Measurements from ENCODE around the gene PTPN11. TPM values are rescaled to one million over a fixed set of nuclear protein-coding genes. Genes with fewer than 3 reads are reported as not detected.

PTPN11 gene
- total RNA-seq, 2 donors from 2014 or later = 81.5 to 82.3 TPM

DNA sequence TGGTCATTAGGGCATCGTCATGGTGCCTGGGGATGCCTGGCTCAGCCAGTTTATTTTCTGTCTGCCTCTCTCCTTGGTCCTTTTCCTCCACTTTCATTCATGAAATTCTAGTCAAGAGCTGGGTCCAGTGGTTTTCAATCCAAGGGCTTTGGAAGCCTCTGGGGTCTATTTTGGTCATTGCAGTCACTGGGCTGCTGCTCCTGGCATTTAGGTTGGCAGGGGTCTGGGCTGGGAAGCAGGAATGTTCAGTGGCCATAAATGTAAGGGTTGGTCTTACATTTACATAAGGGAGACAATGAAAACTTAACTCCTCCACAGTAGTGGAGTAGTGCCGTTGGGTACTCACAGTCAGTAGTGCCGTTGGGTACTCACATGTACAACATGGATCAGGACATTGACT lies 48.1 kb downstream of the PTPN11 start:
- DNase-seq = no peak
- intact Hi-C loops (cut with DNase I) = no loop called here
- Histone ChIP-seq H3K4me1 (no peaks in the 10 kb centered on the region), H3K9ac (ENCODE audit: low read depth in 2 of 2, low read length in 2 of 2) (no peak overlapping the region), H3K27me3 (no peaks in the 10 kb centered on the region), H3K4me3 (no peak overlapping the region), H3K27ac (no peak overlapping the region), H3K9me3 (no peaks in the 10 kb centered on the region), H3K36me3 (no peaks in the 10 kb centered on the region)
- TF ChIP-seq, protein P1, sequence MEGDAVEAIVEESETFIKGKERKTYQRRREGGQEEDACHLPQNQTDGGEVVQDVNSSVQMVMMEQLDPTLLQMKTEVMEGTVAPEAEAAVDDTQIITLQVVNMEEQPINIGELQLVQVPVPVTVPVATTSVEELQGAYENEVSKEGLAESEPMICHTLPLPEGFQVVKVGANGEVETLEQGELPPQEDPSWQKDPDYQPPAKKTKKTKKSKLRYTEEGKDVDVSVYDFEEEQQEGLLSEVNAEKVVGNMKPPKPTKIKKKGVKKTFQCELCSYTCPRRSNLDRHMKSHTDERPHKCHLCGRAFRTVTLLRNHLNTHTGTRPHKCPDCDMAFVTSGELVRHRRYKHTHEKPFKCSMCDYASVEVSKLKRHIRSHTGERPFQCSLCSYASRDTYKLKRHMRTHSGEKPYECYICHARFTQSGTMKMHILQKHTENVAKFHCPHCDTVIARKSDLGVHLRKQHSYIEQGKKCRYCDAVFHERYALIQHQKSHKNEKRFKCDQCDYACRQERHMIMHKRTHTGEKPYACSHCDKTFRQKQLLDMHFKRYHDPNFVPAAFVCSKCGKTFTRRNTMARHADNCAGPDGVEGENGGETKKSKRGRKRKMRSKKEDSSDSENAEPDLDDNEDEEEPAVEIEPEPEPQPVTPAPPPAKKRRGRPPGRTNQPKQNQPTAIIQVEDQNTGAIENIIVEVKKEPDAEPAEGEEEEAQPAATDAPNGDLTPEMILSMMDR (IDR thresholded peaks at IDR 0.05) = no peak

DNA sequence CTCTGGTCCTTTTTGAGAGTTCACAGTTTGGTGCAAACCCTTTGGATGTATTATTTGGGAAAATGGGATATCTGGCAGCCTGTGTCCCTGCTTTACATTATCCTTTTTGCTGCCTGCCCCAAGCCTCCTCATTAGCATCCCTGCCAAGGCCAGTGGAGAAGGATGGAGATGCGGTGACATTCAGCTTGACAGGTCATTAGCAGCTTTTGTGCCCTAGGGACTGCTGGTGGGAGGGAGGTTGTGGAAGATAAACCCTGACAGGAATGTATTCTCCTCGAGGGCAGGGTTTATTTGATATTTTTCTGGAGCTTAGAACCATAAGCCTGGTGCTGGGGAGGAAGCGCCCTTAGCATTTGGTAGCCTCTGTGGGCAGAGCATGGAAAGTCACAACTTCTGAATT lies 49.3 kb downstream of the PTPN11 start:
- Histone ChIP-seq H3K9ac (ENCODE audit: low read depth in 2 of 2, low read length in 2 of 2) (no peak overlapping the region), H3K36me3 (peaks cover 3% of the 10 kb centered on the region), H3K27ac (no peak overlapping the region), H3K9me3 (no peaks in the 10 kb centered on the region), H3K4me1 (no peaks in the 10 kb centered on the region), H3K4me3 (no peak overlapping the region), H3K27me3 (no peaks in the 10 kb centered on the region)
- TF ChIP-seq, protein P1 (IDR thresholded peaks at IDR 0.05) = no peak
- intact Hi-C loops (cut with DNase I) = no loop called here
- no peak for DNase-seq

DNA sequence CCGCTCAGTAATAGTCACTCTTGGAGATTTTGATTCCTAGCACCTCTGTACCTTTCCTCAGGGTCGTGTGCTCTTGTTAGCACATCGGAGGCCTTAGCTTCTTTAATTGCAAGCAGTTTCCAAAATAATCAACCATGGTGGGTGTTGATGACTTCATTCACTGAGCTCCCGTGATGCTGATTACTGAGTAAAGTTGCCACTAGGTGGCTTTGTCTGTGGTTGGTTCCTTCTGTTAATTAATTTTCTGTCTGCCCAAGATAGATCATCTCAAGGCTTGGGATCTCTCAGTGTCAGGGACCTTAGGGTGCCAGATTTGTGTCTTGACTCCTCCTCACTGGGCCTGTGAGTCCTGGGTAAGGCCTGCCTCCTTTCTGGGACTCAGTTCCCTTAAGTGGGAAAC lies 54.3 kb downstream of the PTPN11 start:
- TF ChIP-seq, protein P1 (IDR thresholded peaks at IDR 0.05) = no peak
- H3K36me3 ChIP-seq = peaks cover 8% of the 10 kb centered on the region
- intact Hi-C loops (cut with DNase I) = no loop called here

DNA sequence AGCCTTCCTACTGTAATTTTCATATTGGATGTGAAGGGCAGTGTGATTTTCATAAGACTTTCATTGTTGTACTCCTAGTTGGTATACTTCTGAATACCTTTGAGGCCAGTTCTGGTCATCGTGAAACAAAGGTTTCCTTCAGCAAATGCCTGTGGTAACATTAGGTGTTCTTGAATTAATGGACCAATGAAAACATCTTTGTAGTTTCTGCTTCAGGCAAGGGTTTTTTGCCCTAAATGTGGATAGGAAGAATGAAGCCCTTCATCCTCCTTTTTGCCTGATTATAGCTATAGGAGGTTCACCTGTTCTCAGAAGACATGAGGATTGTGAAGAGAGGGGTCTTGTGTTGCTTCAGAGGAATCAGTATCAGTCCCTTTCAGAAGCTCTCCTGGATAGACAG lies 60.7 kb downstream of the PTPN11 start:
- H3K4me1 ChIP-seq = no peaks in the 10 kb centered on the region
- intact Hi-C loops (cut with DNase I) = no loop called here
- no peak for DNase-seq
- TF ChIP-seq, protein P1 (IDR thresholded peaks at IDR 0.05) = no peak
- H3K36me3 ChIP-seq = no peaks in the 10 kb centered on the region
- H3K9me3 ChIP-seq = no peaks in the 10 kb centered on the region
- H3K4me3 ChIP-seq = no peak overlapping the region
- H3K27me3 ChIP-seq = no peaks in the 10 kb centered on the region
- H3K9ac ChIP-seq (ENCODE audit: low read depth in 2 of 2, low read length in 2 of 2) = no peak overlapping the region
- H3K27ac ChIP-seq = no peak overlapping the region

More for the DNA sequence above, 54.3 kb downstream of the PTPN11 start:
- Histone ChIP-seq H3K4me1 (no peaks in the 10 kb centered on the region), H3K27me3 (no peaks in the 10 kb centered on the region), H3K9ac (ENCODE audit: low read depth in 2 of 2, low read length in 2 of 2) (no peak overlapping the region), H3K27ac (no peak overlapping the region), H3K9me3 (no peaks in the 10 kb centered on the region), H3K4me3 (no peak overlapping the region)
- DNase-seq = no peak

DNA sequence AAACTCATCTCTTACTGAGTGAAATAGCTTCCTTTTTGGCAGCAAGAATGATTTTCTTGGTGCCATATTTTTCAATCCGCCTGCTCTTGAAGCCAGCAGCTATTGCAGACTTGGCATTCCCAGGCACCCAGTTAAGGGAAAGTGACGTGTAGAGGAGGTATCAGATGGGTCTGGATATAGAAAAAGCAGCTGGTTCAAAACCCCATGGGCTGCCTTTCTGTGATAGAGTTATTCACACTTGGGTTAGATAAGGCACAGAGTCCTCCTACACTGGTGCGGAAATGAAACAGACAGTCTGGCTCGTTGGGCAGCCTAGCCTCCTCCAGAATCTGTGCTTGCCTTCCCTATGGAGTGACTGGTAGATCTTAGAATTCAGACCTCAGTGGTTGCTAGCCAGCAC lies 62.2 kb downstream of the PTPN11 start:
- no peaks in the 10 kb centered on the region for H3K36me3 ChIP-seq
- H3K4me1 ChIP-seq = no peaks in the 10 kb centered on the region
- TF ChIP-seq, protein P1 (IDR thresholded peaks at IDR 0.05) = no peak
- no peak overlapping the region for H3K9ac ChIP-seq (ENCODE audit: low read depth in 2 of 2, low read length in 2 of 2)
- intact Hi-C loops (cut with DNase I) = no loop called here
- H3K9me3 ChIP-seq = no peaks in the 10 kb centered on the region
- DNase-seq = no peak
- no peaks in the 10 kb centered on the region for H3K27me3 ChIP-seq
- no peak overlapping the region for H3K27ac ChIP-seq
- no peak overlapping the region for H3K4me3 ChIP-seq

DNA sequence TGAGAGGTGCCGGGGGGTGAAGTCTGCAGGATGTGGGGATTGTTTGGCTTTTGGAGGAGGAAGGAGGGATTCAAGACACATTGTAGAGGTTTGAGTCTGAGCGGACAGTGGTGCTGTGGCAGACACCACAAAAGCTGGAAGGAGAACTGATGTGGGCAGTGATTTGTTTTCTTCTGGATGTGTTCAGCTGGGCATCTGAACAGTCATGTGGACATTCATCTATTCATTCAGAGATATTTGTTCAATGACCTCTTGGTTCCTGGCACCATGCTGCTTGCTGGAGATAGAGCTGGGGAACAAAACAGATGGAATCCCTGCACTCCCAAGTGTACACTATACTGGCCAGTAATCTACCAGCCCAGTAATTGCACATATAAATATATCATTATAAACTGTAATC lies 64.0 kb downstream of the PTPN11 start:
- H3K27me3 ChIP-seq = no peaks in the 10 kb centered on the region
- no peaks in the 10 kb centered on the region for H3K4me1 ChIP-seq
- H3K9ac ChIP-seq (ENCODE audit: low read depth in 2 of 2, low read length in 2 of 2) = no peak overlapping the region
- intact Hi-C loops (cut with DNase I) = no loop called here
- H3K36me3 ChIP-seq = peaks cover 4% of the 10 kb centered on the region
- H3K27ac ChIP-seq = no peak overlapping the region
- H3K9me3 ChIP-seq = no peaks in the 10 kb centered on the region
- DNase-seq = no peak
- no peak overlapping the region for H3K4me3 ChIP-seq
- TF ChIP-seq, protein P1 (IDR thresholded peaks at IDR 0.05) = no peak

All from colonic mucosa (tissue), 4 donors.